ENCODE data around the gene NCOA5.

GRCh38 chr20:46018112-46018511 lies 71.7 kb downstream of the NCOA5 start:
- TF ChIP-seq CTCF (IDR thresholded peaks at IDR 0.05) (no peak), POLR2AphosphoS5 (IDR thresholded peaks at IDR 0.05) (no peak), POLR2A (IDR thresholded peaks at IDR 0.05; ENCODE audit: low read depth) (no peak), EP300 (IDR thresholded peaks at IDR 0.05) (no peak)
